GM18868 (cell line): Measurements from ENCODE around the gene RAB12.

Source experiments
- ATAC-seq: cut with Tn5 transposase; IDR thresholded peaks from one replicate; pipeline ENCODE4 v1.9.1; 2021; ENCODE audit warnings: mild to moderate bottlenecking, moderate library complexity; ENCODE audit not compliant: unreplicated experiment

The RAB12 gene

DNA sequence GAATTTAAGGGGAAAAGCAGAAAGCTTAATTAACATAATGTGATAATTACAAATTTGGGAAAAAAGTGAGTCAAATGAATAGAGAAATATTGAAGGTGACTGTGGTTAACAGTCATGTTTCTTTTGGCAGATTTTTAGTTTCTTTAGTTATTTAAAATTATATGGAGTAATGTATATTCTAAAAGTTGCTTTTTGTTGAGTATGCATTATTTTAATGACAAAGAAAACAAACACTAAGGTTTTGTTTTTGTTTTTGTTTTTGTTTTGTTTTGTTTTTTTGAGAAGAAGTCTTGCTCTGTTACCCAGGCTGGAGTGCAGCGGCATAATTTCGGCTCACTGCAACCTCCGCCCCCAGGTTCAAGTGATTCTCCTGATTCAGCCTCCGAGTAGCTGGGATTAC lies 65.8 kb downstream of the RAB12 start:
- ATAC-seq: no peak

DNA sequence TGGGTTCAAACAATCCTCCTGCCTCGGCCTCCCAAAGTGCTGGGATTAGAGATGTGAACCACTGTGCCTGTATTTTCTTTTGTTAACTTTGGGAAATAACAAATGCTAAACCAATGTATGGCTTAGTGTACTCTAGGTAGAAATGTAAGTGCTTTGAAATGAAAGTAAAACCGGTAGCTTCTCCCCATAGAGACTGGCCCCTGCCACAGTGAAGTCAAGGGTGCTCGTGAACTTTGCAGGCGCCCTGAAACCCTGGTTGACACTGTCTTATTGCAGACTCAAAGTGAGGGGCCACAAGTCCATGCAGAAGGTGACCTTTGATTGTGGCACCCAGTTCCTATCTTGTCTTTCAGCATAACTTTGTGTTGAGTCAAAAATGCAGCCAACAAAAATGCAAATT lies 72.0 kb downstream of the RAB12 start:
- no peak for ATAC-seq

DNA sequence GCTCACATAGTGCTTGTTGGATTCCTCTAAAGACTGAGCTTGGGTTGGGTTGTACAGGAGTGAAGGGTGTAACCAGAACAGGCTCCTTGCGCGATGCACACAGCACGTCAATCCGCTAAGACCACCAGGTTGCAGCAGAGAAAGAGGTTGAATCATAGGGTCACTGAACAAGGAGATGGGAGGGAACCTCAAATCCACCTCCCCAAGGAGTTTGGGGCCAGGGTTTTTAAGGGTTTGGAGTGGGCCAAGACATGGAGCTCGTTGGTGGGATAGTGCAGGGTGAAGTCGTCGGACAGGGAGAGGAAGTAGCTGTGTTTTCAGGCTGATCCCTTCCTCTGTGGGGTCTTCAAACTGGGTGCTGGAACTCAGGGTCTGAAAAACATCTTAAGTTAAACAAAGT lies 75.3 kb downstream of the RAB12 start:
- ATAC-seq: no peak

DNA sequence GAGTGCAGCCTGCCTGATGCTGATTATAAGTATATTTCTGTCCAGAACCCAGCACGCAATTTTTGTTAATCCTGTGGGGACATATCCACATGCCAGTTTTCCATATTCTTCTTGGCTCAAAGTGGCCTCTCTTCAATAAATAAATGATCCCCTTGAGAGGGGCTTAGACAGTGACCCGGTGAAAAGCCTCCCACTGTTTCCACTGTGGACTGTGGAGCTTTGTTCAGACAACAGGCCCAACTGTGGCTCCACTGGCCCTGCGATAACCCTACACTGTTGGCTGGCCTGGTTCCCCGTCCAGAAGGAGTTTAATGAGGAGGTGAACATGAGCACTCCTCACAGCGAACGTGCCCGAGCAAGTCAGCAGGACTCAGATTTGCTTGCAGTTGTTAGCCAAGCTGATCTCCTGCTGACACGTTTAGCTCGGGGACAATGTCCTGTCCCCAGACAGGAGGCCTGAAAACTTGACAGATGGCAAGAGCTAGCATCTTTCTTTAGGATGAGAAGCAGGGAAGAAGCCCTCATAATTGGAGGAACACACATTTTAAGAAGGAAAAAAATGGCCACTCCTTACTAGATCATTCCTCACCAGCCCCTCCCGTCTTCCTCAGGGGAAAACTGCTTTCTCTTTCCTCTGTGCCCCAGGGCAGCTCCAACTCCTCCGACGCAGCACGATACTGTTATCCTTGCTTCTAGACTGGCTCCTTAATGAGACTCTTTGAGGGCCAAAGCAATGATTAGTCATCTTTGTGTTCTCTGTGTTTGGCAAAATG lies 76.1 kb downstream of the RAB12 start:
- no peak for ATAC-seq

DNA sequence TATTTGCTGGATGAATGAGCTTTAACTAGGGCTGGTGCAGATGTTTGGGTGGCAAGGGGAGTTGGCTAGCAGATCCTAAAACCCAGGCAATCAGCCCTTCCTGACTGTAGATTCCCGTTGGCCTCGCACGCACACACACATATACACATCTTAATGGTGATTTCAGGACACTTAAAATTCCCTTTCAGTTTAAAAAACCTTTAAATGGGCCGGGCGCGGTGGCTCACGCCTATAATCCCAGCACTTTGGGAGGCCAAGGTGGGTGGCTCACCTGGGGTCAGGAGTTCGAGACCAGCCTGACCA lies 76.6 kb downstream of the RAB12 start:
- no peak for ATAC-seq

DNA sequence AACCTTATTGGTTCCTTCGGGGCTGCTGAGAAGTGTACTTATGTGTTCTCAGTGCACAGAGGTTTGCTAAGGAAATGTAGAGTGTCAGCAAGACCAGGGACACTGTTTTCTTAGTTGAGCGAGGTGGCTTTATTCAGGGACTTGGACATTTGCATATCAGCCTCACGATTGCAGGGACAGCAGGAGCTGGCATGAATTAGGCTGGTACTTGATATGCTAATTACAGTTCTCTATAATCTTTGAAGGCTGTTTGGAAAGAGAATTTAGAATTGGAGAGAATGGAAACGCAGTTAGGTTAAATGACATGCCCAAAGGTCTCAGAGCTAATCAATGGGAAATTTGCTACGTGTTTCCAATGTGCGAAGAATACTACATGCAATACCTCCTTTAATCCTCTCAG lies 77.4 kb downstream of the RAB12 start:
- ATAC-seq: no peak

DNA sequence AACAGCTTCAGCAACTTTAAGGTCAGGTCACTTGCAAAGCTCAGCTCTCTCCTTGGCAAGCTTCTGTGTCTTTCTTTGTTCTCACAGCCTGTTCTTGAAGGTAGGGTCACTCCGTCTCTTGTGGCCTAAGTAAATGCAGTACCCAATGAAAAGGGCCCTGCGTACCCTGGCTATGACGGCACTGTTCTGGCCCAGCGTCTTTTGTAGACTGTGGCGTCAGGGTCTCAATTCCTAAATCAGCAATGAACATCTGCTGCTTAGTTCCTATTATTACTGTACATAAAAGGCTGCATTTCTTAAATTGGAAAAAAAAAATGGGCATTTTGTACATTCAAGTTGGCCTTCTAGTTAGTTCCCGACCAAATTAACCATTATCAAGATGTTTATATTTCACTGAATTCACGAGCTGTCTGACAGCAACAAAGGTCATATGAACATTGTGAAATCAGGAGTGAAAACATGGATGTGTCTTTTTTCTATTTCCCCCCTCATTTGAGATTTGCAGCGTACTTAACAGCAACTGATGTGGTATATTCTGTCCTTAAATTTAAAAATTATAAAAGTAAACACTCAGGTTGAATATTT lies 79.1 kb downstream of the RAB12 start:
- ATAC-seq: no peak

DNA sequence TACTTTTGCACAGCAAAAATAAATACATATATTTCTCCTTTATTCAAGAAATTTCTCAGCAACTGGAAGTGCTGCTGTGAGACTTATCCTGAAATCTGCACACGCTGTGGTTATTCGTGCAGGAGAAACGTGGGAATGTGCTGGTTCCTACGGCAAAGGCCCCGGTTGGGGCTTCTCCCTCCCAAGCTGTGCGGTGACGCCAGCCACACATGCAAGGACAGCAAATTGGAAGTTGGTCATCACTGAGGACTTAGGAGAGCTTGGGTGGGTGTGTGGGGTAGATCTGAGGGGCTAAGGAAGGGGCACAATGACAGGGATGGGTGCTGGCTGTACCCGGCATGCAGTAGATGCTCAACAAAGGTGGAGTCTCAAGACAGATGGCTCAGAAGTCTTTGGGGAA lies 79.6 kb downstream of the RAB12 start:
- no peak for ATAC-seq
